PFSK-1 (cell line): ENCODE results near the gene TMX1.

Experiments
- FOXP2 ChIP-seq: optimal IDR thresholded peaks from 2 replicates; pipeline ENCODE3; 2011; ENCODE audit warnings: borderline replicate concordance, control low read depth, inconsistent platforms; ENCODE audit not compliant: insufficient read depth; ENCODE audit errors: extremely low read length, extremely low read depth
- POLR2AphosphoS5 ChIP-seq: IDR thresholded peaks from 2 replicates; pipeline ENCODE4 v1.6.1; 2012; ENCODE audit warnings: low read depth, mild to moderate bottlenecking, control low read depth, low read length, moderate library complexity
- REST ChIP-seq, 2 experiments: IDR thresholded peaks; 2 replicates each; pipeline versions ENCODE4 v1.6.1 to v1.8.0; 2011 to 2012; ENCODE audit warnings: low read depth in 2 of 2, low read length in 2 of 2, control low read depth in 1 of 2, inconsistent platforms in 1 of 2, mild to moderate bottlenecking in 1 of 2, moderate library complexity in 1 of 2; ENCODE audit not compliant: insufficient read depth in 1 of 2
- SIN3A ChIP-seq: IDR thresholded peaks from 2 replicates; pipeline ENCODE4 v1.6.1; 2012; ENCODE audit warnings: mild to moderate bottlenecking, low read length, moderate library complexity, borderline replicate concordance; ENCODE audit not compliant: insufficient read depth
- TAF1 ChIP-seq: IDR thresholded peaks from 2 replicates; pipeline ENCODE4 v1.6.1; 2012; ENCODE audit warnings: low read length, control low read depth, borderline replicate concordance; ENCODE audit not compliant: insufficient read depth

TMX1 gene

GRCh38 chr14:51242545-51243490, 2.8 kb downstream of the TMX1 start:
- TF ChIP-seq FOXP2 (no peak), TAF1 (no peak), REST (IDR thresholded peaks at IDR 0.05; ENCODE audit: insufficient read depth in 1 of 2, low read depth in 2 of 2, low read length in 2 of 2) (no peak), SIN3A (no peak), POLR2AphosphoS5 (no peak)

- TF ChIP-seq REST (IDR thresholded peaks at IDR 0.05; ENCODE audit: insufficient read depth in 1 of 2, low read depth in 2 of 2, low read length in 2 of 2) (no peak), SIN3A (no peak), POLR2AphosphoS5 (no peak), TAF1 (no peak), FOXP2 (no peak)
These were observed 4.5 kb downstream of the TMX1 start for GRCh38 chr14:51244591-51244990.

- TF ChIP-seq POLR2AphosphoS5 = no peak
- no peak for TF ChIP-seq FOXP2
These were observed 6.0 kb downstream of the TMX1 start for GRCh38 chr14:51246032-51246431.

GRCh38 chr14:51248016-51248987, 8.3 kb downstream of the TMX1 start:
- no peak for TF ChIP-seq FOXP2
- TF ChIP-seq POLR2AphosphoS5 = no peak
- no peak for TF ChIP-seq TAF1
- no peak for TF ChIP-seq SIN3A
- TF ChIP-seq REST (IDR thresholded peaks at IDR 0.05; ENCODE audit: insufficient read depth in 1 of 2, low read depth in 2 of 2, low read length in 2 of 2) = no peak

- no peak for TF ChIP-seq FOXP2
- no peak for TF ChIP-seq SIN3A
- TF ChIP-seq POLR2AphosphoS5 = no peak
- TF ChIP-seq REST (IDR thresholded peaks at IDR 0.05; ENCODE audit: insufficient read depth in 1 of 2, low read depth in 2 of 2, low read length in 2 of 2) = no peak
- no peak for TF ChIP-seq TAF1
These were observed 11.4 kb downstream of the TMX1 start for GRCh38 chr14:51251486-51251885.
